WTC11 (cell line): ENCODE data around the gene METAP1. TPM values are rescaled to one million over a fixed set of nuclear protein-coding genes. Genes with fewer than 3 reads are reported as not detected.

ENCODE experiments used
- ATAC-seq: fragments of 200-7000 bp; cut with Tn5 transposase; 2 replicates; pipeline ENCODE4 v1.10.0; 2021; ENCODE audit warnings: mild to moderate bottlenecking, moderate library complexity
- CTCF ChIA-PET: fragments of 300-600 bp; sonication (Branson Sonifier 250); formaldehyde crosslinking; loops from one replicate; lab custom pipeline; 2021; ENCODE audit warnings: antibody characterized with exemption; lab: Charles Lee
- POLR2A ChIA-PET: fragments of 350-600 bp; sonication (Branson Sonifier 250); formaldehyde crosslinking; loops from one replicate; lab custom pipeline; 2021; ENCODE audit warnings: antibody characterized with exemption; lab: Charles Lee
- DNase-seq: peaks from one replicate; pipeline ENCODE4 v3.0.0; 2021; ENCODE audit warnings: low spot score
- H3K27ac Mint-ChIP-seq: 2 replicates; pipeline ENCODE4 v1.8.0; 2021; ENCODE audit warnings: mixed read lengths
- H3K27me3 Mint-ChIP-seq: 2 replicates; pipeline ENCODE4 v1.8.0; 2021; ENCODE audit warnings: low read depth, mild to moderate bottlenecking, moderate library complexity, mixed read lengths
- H3K36me3 Mint-ChIP-seq: 2 replicates; pipeline ENCODE4 v1.8.0; 2021; ENCODE audit warnings: mixed read lengths
- H3K4me1 Mint-ChIP-seq: 2 replicates; pipeline ENCODE4 v1.8.0; 2022; ENCODE audit warnings: mixed read lengths
- H3K4me3 Mint-ChIP-seq: 2 replicates; pipeline ENCODE4 v1.8.0; 2021; ENCODE audit warnings: mild to moderate bottlenecking, moderate library complexity, mixed read lengths
- H3K9me3 Mint-ChIP-seq: 2 replicates; pipeline ENCODE4 v1.8.0; 2021; ENCODE audit warnings: mixed read lengths
- ATF2 ChIP-seq: sonication (generic); formaldehyde crosslinking; IDR thresholded peaks from 2 replicates; pipeline ENCODE4 v1.8.1; 2022; ENCODE audit warnings: low read depth, missing genetic modification reagents, borderline replicate concordance
- ATF6 ChIP-seq: sonication (generic); formaldehyde crosslinking; IDR thresholded peaks from 2 replicates; pipeline ENCODE4 v1.8.1; 2023; ENCODE audit warnings: mild to moderate bottlenecking, missing genetic modification reagents
- CBFB ChIP-seq: sonication (generic); formaldehyde crosslinking; IDR thresholded peaks from 2 replicates; pipeline ENCODE4 v1.8.1; 2022; ENCODE audit warnings: mild to moderate bottlenecking, low read depth, missing genetic modification reagents
- CTCF ChIP-seq: fragments of 200-600 bp; IDR thresholded peaks from 2 replicates; pipeline ENCODE4 v1.8.0; 2022; ENCODE audit warnings: antibody characterized with exemption
- E2F1 ChIP-seq: sonication (generic); formaldehyde crosslinking; IDR thresholded peaks from 2 replicates; pipeline ENCODE4 v1.8.0; 2022; ENCODE audit warnings: mild to moderate bottlenecking, missing genetic modification reagents
- E2F5 ChIP-seq: sonication (generic); formaldehyde crosslinking; IDR thresholded peaks from 2 replicates; pipeline ENCODE4 v1.8.1; 2022; ENCODE audit warnings: mild to moderate bottlenecking, moderate library complexity, missing genetic modification reagents
- ESRRA ChIP-seq: sonication (generic); formaldehyde crosslinking; IDR thresholded peaks from 2 replicates; pipeline ENCODE4 v1.8.1; 2022; ENCODE audit warnings: mild to moderate bottlenecking, missing genetic modification reagents, borderline replicate concordance
- NFATC4 ChIP-seq: fragments of 250-450 bp; sonication (Bioruptor Pico); IDR thresholded peaks from 2 replicates; pipeline ENCODE4 v1.9.0; 2021; ENCODE audit warnings: mild to moderate bottlenecking
- USF2 ChIP-seq: sonication (generic); formaldehyde crosslinking; IDR thresholded peaks from 2 replicates; pipeline ENCODE4 v1.8.1; 2023; ENCODE audit warnings: mild to moderate bottlenecking, missing genetic modification reagents, moderate library complexity
- ZNF232 ChIP-seq: sonication (generic); formaldehyde crosslinking; IDR thresholded peaks from 2 replicates; pipeline ENCODE4 v1.8.0; 2022; ENCODE audit warnings: mild to moderate bottlenecking, missing genetic modification reagents
- ZNF281 ChIP-seq: sonication (generic); formaldehyde crosslinking; IDR thresholded peaks from 2 replicates; pipeline ENCODE4 v1.8.0; 2023; ENCODE audit warnings: mild to moderate bottlenecking, missing genetic modification reagents
- ZNF423 ChIP-seq: fragments of 250-450 bp; sonication (Bioruptor Pico); IDR thresholded peaks from 2 replicates; pipeline ENCODE4 v2.1.2; 2022; ENCODE audit warnings: mild to moderate bottlenecking, moderate library complexity
- ZNF671 ChIP-seq: fragments of 250-450 bp; sonication (Bioruptor Pico); IDR thresholded peaks from 2 replicates; pipeline ENCODE4 v1.8.0; 2021; ENCODE audit warnings: mild to moderate bottlenecking
- ZSCAN18 ChIP-seq: fragments of 250-450 bp; sonication (Bioruptor Pico); IDR thresholded peaks from 2 replicates; pipeline ENCODE4 v2.1.2; 2022; ENCODE audit warnings: mild to moderate bottlenecking, moderate library complexity
- total RNA-seq: library from RNA; stranded (reverse); gene quantifications from 3 replicates; pipeline ENCODE4 v1.2.3, GENCODE V29; 2021

The METAP1 gene
- total RNA-seq, 1 experiment from 2014 or later, result 102 TPM

GRCh38 chr4:98966926-98967325 is 28.6 kb upstream of the METAP1 start:
- TF ChIP-seq ZNF671 (no peak), ZNF423 (CRISPR knock-in tag) (no peak), ZNF281 (CRISPR knock-in tag) (no peak)
- ChIA-PET CTCF (interaction anchor here (0.9 kb wide), 1 partner anchor 89 kb away, joined by 3 read pairs; no protein-coding TSS in a partner anchor), POLR2A (no interaction called here)
- no peak for ATAC-seq
- Mint-ChIP-seq H3K4me3 (no peak overlapping the region), H3K4me1 (peaks cover 16% of the 10 kb centered on the region), H3K36me3 (no peaks in the 10 kb centered on the region), H3K27me3 (no peaks in the 10 kb centered on the region; the same call in 1 of the 2 replicates), H3K27ac (no peak overlapping the region), H3K9me3 (peaks cover 3% of the 10 kb centered on the region; the same call in 1 of the 2 replicates)
- no peak for DNase-seq

GRCh38 chr4:98967786-98968329 is 27.7 kb upstream of the METAP1 start:
- CTCF ChIA-PET, result interaction anchor here (0.7 kb wide), 1 partner anchor 28 kb away, joined by 3 read pairs; no protein-coding TSS in a partner anchor
- H3K4me3 Mint-ChIP-seq, result no peak overlapping the region
- TF ChIP-seq E2F5 (CRISPR knock-in tag) (no peak), NFATC4 (CRISPR knock-in tag) (no peak), USF2 (CRISPR knock-in tag) (no peak), CBFB (CRISPR knock-in tag) (no peak), ATF2 (CRISPR knock-in tag) (no peak), ATF6 (CRISPR knock-in tag) (no peak), ESRRA (no peak)
- H3K4me1 Mint-ChIP-seq, result peaks cover 16% of the 10 kb centered on the region
- POLR2A ChIA-PET, result interaction anchor here (1.0 kb wide), 1 partner anchor 39 kb away, joined by 3 read pairs; no protein-coding TSS in a partner anchor
- no peaks in the 10 kb centered on the region for H3K36me3 Mint-ChIP-seq
- no peak for DNase-seq
- no peaks in the 10 kb centered on the region; the same call in 1 of the 2 replicates for H3K27me3 Mint-ChIP-seq
- no peak for ATAC-seq
- peaks cover 3% of the 10 kb centered on the region; the same call in 1 of the 2 replicates for H3K9me3 Mint-ChIP-seq
- no peak overlapping the region for H3K27ac Mint-ChIP-seq

GRCh38 chr4:98969878-98970785 is 25.4 kb upstream of the METAP1 start:
- CTCF ChIA-PET, result no interaction called here
- no peak overlapping the region for H3K27ac Mint-ChIP-seq
- H3K36me3 Mint-ChIP-seq, result no peaks in the 10 kb centered on the region
- DNase-seq (no peak), ATAC-seq (no peak)
- H3K4me1 Mint-ChIP-seq, result peaks cover 13% of the 10 kb centered on the region
- POLR2A ChIA-PET, result no interaction called here
- H3K4me3 Mint-ChIP-seq, result no peak overlapping the region
- H3K27me3 Mint-ChIP-seq, result no peaks in the 10 kb centered on the region; the same call in 1 of the 2 replicates
- H3K9me3 Mint-ChIP-seq, result no peaks in the 10 kb centered on the region
- no peak for TF ChIP-seq ZSCAN18 (CRISPR knock-in tag)
- TF ChIP-seq ZNF232 (CRISPR knock-in tag), result no peak
- TF ChIP-seq E2F5 (CRISPR knock-in tag), result no peak
- TF ChIP-seq CTCF, result no peak
- no peak for TF ChIP-seq CBFB (CRISPR knock-in tag)
- no peak for TF ChIP-seq E2F1 (CRISPR knock-in tag)
